Measurements from ENCODE around the gene KL. TPM values are rescaled to one million over a fixed set of nuclear protein-coding genes. Genes with fewer than 3 reads are reported as not detected.

Gene KL
- polyA plus RNA-seq, 3 donors = 0.62 to 3.1 (median 0.67) TPM

GRCh38 chr13:33069365-33069764 lies 53.1 kb downstream of the KL start:
- 83 to 93% (median 87%) methylated on average over 2 of the region's 2 CpGs for WGBS, 3 donors

GRCh38 chr13:33070713-33071112 lies 54.5 kb downstream of the KL start:
- 80 to 92% (median 88%) methylated on average over 2 of the region's 2 CpGs for WGBS, 3 donors
- H3K27ac ChIP-seq (ENCODE audit: low read depth, low read length) = no peak overlapping the region

More at GRCh38 chr13:33069365-33069764, 53.1 kb downstream of the KL start:
- H3K27ac ChIP-seq (ENCODE audit: low read depth, low read length) = no peak overlapping the region

DNA sequence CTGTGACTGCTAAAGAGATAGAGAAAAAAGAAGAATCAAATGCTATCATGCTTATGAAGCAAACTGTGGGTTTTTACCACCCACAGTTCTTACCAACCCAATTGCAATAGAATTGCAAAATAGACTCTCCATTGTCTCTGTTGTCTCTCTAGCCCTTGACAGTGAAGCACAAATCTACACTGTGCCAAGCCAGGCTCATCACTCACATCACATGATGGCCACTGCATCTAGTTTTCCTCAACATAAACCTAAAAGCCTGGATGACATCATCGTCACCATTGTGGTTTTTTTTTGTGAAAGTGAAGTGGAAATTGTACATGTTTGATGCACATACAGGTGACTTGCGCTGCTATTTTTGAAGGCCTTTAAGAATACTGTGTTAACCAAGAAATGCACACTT lies 56.1 kb downstream of the KL start:
- 88 to 94% (median 94%) methylated on average over 2 of the region's 2 CpGs for WGBS, 3 donors
- H3K27ac ChIP-seq (ENCODE audit: low read depth, low read length) = no peak overlapping the region

- WGBS, 3 donors = 91 to 96% (median 92%) methylated on average over 1 of the region's 1 CpG
- H3K27ac ChIP-seq (ENCODE audit: low read depth, low read length) = no peak overlapping the region
Measured at GRCh38 chr13:33072759-33073158, 56.5 kb downstream of the KL start.

- no peak overlapping the region for H3K27ac ChIP-seq (ENCODE audit: low read depth, low read length)
- WGBS, 3 donors = 84 to 92% (median 92%) methylated on average over 3 of the region's 3 CpGs
Measured at GRCh38 chr13:33073338-33073737, 57.1 kb downstream of the KL start.

GRCh38 chr13:33076001-33076992 lies 60.1 kb downstream of the KL start:
- 90 to 91% (median 91%) methylated on average over 10 of the region's 10 CpGs for WGBS, 3 donors
- H3K27ac ChIP-seq (ENCODE audit: low read depth, low read length) = no peak overlapping the region

DNA sequence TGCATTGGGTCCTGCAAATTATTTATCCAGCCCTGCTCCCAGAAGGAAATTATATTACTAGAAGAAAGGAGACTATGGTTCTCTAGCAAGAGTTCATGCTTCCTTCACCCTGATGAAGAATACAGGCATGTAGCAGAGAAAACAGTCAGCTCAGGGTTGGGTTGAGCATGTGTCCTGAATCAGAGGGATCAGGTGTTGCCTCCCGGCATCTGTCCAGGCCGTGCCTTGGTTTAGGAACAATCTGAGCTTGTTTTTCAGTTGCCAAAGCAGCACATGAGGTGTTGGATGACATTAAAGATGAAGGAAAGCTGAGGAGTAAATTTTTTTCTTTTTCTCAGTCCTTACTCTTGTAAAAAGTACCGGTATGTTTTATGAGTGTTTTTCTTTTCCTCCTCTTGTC lies 62.0 kb downstream of the KL start:
- 79 to 96% (median 90%) methylated on average over 3 of the region's 3 CpGs for WGBS, 3 donors
- H3K27ac ChIP-seq (ENCODE audit: low read depth, low read length) = no peak overlapping the region

GRCh38 chr13:33079960-33080359 lies 63.7 kb downstream of the KL start:
- no peak overlapping the region for H3K27ac ChIP-seq (ENCODE audit: low read depth, low read length)
- 43 to 86% (median 53%) methylated on average over 2 of the region's 2 CpGs for WGBS, 3 donors

GRCh38 chr13:33080972-33081590 lies 64.9 kb downstream of the KL start:
- WGBS, 3 donors = 46 to 63% (median 52%) methylated on average over 5 of the region's 5 CpGs
- H3K27ac ChIP-seq (ENCODE audit: low read depth, low read length) = no peak overlapping the region

GRCh38 chr13:33081666-33082065 lies 65.4 kb downstream of the KL start:
- no peak overlapping the region for H3K27ac ChIP-seq (ENCODE audit: low read depth, low read length)
- 57 to 63% (median 62%) methylated on average over 1 of the region's 1 CpG for WGBS, 3 donors

DNA sequence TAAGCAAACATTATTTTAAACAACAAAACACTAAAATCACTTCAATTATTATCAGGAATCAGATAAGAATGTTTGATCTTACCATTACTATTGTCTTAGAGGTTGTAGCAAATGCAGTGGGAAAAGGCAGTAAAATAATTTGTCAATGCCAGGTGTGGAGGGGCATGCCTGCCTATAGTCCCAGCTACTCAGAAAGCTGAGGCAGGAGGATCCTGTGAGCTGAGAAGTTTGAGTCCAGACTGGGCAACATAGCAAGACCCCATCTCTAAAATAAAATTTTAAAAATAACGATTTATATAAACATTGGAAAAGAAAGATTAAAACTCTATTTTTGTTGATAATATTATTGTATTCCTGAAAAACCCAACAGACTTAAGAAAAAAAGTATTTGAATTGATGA lies 66.8 kb downstream of the KL start:
- 96 to 100% (median 98%) methylated on average over 1 of the region's 1 CpG for WGBS, 3 donors

DNA sequence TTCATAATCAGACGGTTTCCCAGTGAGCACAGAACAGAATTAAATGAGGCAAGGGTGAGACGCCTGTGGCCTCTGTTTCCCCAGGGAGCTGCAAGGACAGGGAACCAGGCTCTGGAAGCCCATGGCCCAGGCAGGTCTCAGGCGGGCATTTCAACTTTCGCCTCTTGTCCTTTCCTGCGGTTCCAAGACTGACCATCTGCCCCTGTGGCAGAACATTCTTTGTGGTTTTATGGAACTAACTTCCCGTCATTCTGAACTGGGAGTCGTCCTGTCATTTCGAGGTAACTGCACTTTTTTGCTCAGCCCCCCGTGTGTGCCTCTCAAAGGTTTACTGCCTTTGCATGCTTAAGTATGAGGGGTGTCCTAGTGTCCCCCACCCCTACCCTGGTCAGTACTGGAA lies 70.9 kb downstream of the KL start:
- 78 to 86% (median 84%) methylated on average over 9 of the region's 9 CpGs for WGBS, 3 donors
- H3K27ac ChIP-seq (ENCODE audit: low read depth, low read length) = no peak overlapping the region

More for the DNA sequence above, 66.8 kb downstream of the KL start:
- no peak overlapping the region for H3K27ac ChIP-seq (ENCODE audit: low read depth, low read length)

- WGBS, 3 donors = 38 to 67% (median 60%) methylated on average over 3 of the region's 3 CpGs
Measured at GRCh38 chr13:33087790-33088189, 71.6 kb downstream of the KL start.

DNA sequence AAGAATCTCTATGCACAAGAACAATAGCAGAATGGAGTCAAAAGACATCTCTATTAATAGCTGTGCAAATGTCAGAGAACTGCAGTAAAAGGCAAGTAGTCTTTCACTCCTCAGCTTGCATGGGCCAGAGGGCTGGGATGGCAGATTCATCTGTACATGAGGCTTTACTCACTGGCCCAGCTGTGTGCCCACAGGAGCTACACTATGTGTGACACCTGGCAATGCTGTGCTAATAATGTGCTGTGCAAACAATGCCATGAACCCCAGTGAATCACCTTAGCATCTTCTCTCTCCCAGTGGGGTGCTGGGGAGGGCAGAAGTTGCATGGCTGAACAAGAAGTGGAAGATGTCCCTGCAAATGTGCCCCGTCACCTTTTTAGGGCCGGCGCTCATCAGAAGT lies 73.1 kb downstream of the KL start:
- WGBS, 3 donors = 96 to 97% (median 97%) methylated on average over 3 of the region's 3 CpGs
- H3K27ac ChIP-seq (ENCODE audit: low read depth, low read length) = no peak overlapping the region

More at GRCh38 chr13:33087790-33088189, 71.6 kb downstream of the KL start:
- H3K27ac ChIP-seq (ENCODE audit: low read depth, low read length) = no peak overlapping the region

- 50 to 62% (median 60%) methylated on average over 4 of the region's 4 CpGs for WGBS, 3 donors
- no peak overlapping the region for H3K27ac ChIP-seq (ENCODE audit: low read depth, low read length)
Measured at GRCh38 chr13:33090755-33091414, 74.7 kb downstream of the KL start.

DNA sequence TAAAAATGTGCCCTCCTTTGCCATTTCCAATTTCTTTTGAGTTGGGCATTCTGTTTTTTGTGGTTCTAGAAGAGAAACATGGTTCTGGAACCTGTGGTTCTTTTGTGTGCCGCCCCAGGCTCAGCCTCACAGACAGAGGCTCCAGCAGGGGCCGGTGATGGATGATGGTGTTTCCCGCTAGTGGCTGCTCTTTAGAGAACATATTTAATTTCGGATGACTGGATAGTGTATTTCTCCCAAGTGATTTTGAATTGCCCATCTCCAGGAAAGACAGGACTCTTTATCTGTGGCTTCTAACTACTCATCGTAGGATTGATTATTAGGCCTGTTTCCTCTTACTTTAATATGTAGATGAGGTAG lies 75.2 kb downstream of the KL start:
- H3K27ac ChIP-seq (ENCODE audit: low read depth, low read length) = no peak overlapping the region
- WGBS, 3 donors = 89 to 94% (median 90%) methylated on average over 5 of the region's 5 CpGs

GRCh38 chr13:33092073-33092987 lies 76.1 kb downstream of the KL start:
- 78 to 81% (median 79%) methylated on average over 11 of the region's 11 CpGs for WGBS, 3 donors
- no peak overlapping the region for H3K27ac ChIP-seq (ENCODE audit: low read depth, low read length)

Measured in adipose tissue (tissue), 3 donors.